Activated CD4-positive, alpha-beta memory T cell treated with anti-CD3 and anti-CD28 coated beads for 36 hours (primary cell): ENCODE measurements around the gene BBS2. TPM values are rescaled to one million over a fixed set of nuclear protein-coding genes. Genes with fewer than 3 reads are reported as not detected.

Experiments used
- CTCF ChIA-PET: fragments of 350-600 bp; sonication (Branson Sonifier 250); formaldehyde crosslinking; loops from one replicate; lab custom pipeline; 2021; ENCODE audit warnings: antibody characterized with exemption, inconsistent platforms; lab: Charles Lee
- POLR2A ChIA-PET: fragments of 350-600 bp; sonication (Branson Sonifier 250); formaldehyde crosslinking; loops from one replicate; lab custom pipeline; 2021; ENCODE audit warnings: antibody characterized with exemption; lab: Charles Lee
- DNase-seq: peaks from one replicate; pipeline ENCODE4 v3.0.0-alpha.2; 2020
- H3K27ac Mint-ChIP-seq: one replicate; pipeline ENCODE4 v1.8.0; 2021; ENCODE audit warnings: mixed read lengths
- H3K27me3 Mint-ChIP-seq: one replicate; pipeline ENCODE4 v1.8.0; 2021; ENCODE audit warnings: mixed read lengths
- H3K36me3 Mint-ChIP-seq: one replicate; pipeline ENCODE4 v1.8.0; 2021; ENCODE audit warnings: mixed read lengths
- H3K4me1 Mint-ChIP-seq: one replicate; pipeline ENCODE4 v1.8.0; 2021; ENCODE audit warnings: low read depth, mixed read lengths
- H3K4me3 Mint-ChIP-seq: one replicate; pipeline ENCODE4 v1.8.0; 2021; ENCODE audit warnings: mild to moderate bottlenecking, mixed read lengths
- H3K9me3 Mint-ChIP-seq: one replicate; pipeline ENCODE4 v1.8.0; 2021; ENCODE audit warnings: mixed read lengths
- intact Hi-C: fragments of 100-400 bp; cut with micrococcal nuclease; formaldehyde crosslinking; loops from one replicate; pipeline ENCODE4 v1.15.1; 2023
- total RNA-seq, 2 experiments: library from RNA; stranded (reverse); gene quantifications; one replicate each; pipeline ENCODE4 v1.2.3, GENCODE V29; 2021

BBS2 gene, protein sequence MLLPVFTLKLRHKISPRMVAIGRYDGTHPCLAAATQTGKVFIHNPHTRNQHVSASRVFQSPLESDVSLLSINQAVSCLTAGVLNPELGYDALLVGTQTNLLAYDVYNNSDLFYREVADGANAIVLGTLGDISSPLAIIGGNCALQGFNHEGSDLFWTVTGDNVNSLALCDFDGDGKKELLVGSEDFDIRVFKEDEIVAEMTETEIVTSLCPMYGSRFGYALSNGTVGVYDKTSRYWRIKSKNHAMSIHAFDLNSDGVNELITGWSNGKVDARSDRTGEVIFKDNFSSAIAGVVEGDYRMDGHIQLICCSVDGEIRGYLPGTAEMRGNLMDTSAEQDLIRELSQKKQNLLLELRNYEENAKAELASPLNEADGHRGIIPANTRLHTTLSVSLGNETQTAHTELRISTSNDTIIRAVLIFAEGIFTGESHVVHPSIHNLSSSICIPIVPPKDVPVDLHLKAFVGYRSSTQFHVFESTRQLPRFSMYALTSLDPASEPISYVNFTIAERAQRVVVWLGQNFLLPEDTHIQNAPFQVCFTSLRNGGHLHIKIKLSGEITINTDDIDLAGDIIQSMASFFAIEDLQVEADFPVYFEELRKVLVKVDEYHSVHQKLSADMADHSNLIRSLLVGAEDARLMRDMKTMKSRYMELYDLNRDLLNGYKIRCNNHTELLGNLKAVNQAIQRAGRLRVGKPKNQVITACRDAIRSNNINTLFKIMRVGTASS
- total RNA-seq = 10 to 100 TPM; 21.5 to 22.6 TPM

DNA sequence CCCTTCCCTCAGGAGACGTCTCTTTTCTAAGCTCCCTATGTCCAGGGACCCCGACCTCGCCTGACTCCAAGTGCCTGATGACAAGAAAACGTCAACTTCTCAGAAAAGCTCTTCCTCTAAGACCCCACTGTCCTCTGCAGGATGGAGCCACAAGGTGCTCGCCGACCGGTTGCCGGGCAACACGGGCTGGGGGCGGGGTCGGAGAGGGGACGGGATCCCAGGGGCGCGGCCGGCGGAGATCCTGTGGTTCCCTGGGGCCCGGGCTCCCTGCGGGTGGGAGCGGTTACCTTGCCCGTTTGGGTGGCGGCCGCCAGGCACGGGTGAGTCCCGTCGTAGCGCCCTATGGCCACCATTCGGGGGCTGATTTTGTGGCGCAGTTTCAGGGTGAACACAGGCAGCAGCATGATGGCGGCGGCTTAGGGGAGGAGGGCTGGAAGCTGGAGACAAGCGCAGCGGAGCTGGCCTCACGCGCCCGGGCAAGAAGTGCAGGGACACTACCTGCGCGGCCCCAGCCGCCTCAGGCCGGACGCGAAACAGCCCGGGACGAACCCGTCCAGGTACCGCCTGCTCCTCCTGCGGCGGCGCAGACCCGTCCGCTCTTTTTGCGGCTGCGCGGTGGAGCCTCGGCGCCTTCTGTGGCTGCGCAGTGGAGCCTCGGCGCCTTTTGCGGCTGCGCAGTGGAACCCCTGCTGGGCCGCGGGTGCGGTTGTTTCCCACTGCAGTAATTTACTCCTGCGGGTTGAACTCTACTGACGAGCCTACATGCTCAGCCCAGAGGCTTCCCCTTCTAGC is at the start of gene BBS2:
BBS2 (minus strand) TSS at position 566 of the 792 bp plus-strand sequence; CDS start at position 404, 162 bp downstream.
- CTCF ChIA-PET = interaction anchor here (0.6 to 1.3 kb wide), 2 partner anchors 70 to 182 kb away, joined by 3 read pairs; no protein-coding TSS in a partner anchor

GRCh38 chr16:56564793-56565477 is 45.1 kb upstream of the BBS2 start, which contains the start of gene MT4:
MT4 (plus strand) TSS chr16:56565073; CDS start chr16:56565129, 56 bp downstream.
- ChIA-PET CTCF (no interaction called here), POLR2A (no interaction called here)
- Mint-ChIP-seq H3K4me3 (no peak within 1 kb of the TSS), H3K27ac (no peak within 1 kb of the TSS), H3K36me3 (no peaks in the 10 kb centered on the region), H3K4me1 (no peaks in the 10 kb centered on the region), H3K27me3 (peaks cover 2% of the 10 kb centered on the region), H3K9me3 (no peaks in the 10 kb centered on the region)
- DNase-seq = no peak
- intact Hi-C loops = no loop called here

More for the DNA sequence above, at the start of gene BBS2:
- Mint-ChIP-seq H3K4me3 (peak within 1 kb of the TSS; percentile 79), H3K36me3 (no peaks in the 10 kb centered on the region), H3K9me3 (no peaks in the 10 kb centered on the region), H3K27ac (peak within 1 kb of the TSS; percentile 80), H3K4me1 (peaks cover 40% of the 10 kb centered on the region), H3K27me3 (no peaks in the 10 kb centered on the region)
- peak; percentile 93 for DNase-seq
- POLR2A ChIA-PET = no interaction called here
- intact Hi-C loops = loop anchor here (10.0 kb wide), 1 partner anchor 325 kb away; the partner anchor contains the start of gene GNAO1

DNA sequence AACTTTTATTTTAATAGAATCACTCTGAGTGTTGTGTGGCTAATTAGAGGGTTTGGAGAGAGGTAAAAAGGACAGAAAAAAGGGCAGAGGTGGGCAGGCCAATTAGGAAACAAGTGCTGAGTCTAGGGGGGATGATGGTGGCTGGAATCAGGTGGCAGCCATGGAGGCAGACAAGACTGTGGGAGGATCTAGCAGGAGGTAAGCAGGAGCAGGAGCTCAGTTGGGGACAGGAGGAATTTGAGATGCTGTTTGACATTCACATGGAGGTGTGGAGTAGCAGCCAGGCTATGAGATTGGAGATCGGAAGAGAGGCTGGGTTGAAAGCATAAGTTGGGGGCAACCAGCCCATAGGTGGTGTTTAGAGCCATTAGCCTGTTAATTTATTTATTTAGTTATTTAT is 41.3 kb upstream of the BBS2 start:
- H3K4me3 Mint-ChIP-seq = no peak overlapping the region
- no peaks in the 10 kb centered on the region for H3K9me3 Mint-ChIP-seq
- intact Hi-C loops = no loop called here
- H3K27ac Mint-ChIP-seq = no peak overlapping the region
- DNase-seq = no peak
- ChIA-PET CTCF (interaction anchor here (2.6 kb wide), 1 partner anchor 15 kb away, joined by 10 read pairs; no protein-coding TSS in a partner anchor), POLR2A (no interaction called here)
- no peaks in the 10 kb centered on the region for H3K36me3 Mint-ChIP-seq
- peaks cover 2% of the 10 kb centered on the region for H3K27me3 Mint-ChIP-seq
- no peaks in the 10 kb centered on the region for H3K4me1 Mint-ChIP-seq

GRCh38 chr16:56560447-56560846 is 40.6 kb upstream of the BBS2 start:
- no peaks in the 10 kb centered on the region for H3K36me3 Mint-ChIP-seq
- peaks cover 2% of the 10 kb centered on the region for H3K27me3 Mint-ChIP-seq
- intact Hi-C loops = no loop called here
- no peak overlapping the region for H3K4me3 Mint-ChIP-seq
- no peak overlapping the region for H3K27ac Mint-ChIP-seq
- no peak for DNase-seq
- no peaks in the 10 kb centered on the region for H3K9me3 Mint-ChIP-seq
- no peaks in the 10 kb centered on the region for H3K4me1 Mint-ChIP-seq
- POLR2A ChIA-PET = no interaction called here
- CTCF ChIA-PET = interaction anchor here (2.6 kb wide), 1 partner anchor 16 kb away, joined by 10 read pairs; no protein-coding TSS in a partner anchor

DNA sequence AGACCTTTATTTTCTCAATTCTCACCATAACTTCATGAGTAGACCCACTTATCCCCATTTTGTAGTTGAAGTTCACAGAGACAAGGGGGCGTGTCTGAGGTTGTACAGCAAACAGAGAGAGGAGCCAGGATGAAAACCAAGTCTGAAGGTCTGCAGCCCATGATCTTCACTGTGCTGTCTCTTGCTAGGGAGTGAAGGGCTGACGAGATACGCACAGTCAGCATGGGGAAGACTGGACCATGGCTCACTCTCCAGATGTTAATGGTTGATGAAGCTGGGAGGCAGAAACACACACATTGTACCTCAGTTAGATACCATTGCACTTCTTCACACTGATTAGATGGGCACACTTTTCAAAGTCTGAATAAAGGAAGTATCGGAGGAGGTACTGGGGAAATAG is 39.3 kb upstream of the BBS2 start:
- no peak for DNase-seq
- Mint-ChIP-seq H3K27ac (no peak overlapping the region), H3K36me3 (no peaks in the 10 kb centered on the region), H3K4me3 (no peak overlapping the region), H3K27me3 (peaks cover 3% of the 10 kb centered on the region), H3K9me3 (no peaks in the 10 kb centered on the region), H3K4me1 (no peaks in the 10 kb centered on the region)
- intact Hi-C loops = loop anchor here (2.0 kb wide), 1 partner anchor 20 kb away; no protein-coding TSS in a partner anchor
- ChIA-PET CTCF (no interaction called here), POLR2A (no interaction called here)

DNA sequence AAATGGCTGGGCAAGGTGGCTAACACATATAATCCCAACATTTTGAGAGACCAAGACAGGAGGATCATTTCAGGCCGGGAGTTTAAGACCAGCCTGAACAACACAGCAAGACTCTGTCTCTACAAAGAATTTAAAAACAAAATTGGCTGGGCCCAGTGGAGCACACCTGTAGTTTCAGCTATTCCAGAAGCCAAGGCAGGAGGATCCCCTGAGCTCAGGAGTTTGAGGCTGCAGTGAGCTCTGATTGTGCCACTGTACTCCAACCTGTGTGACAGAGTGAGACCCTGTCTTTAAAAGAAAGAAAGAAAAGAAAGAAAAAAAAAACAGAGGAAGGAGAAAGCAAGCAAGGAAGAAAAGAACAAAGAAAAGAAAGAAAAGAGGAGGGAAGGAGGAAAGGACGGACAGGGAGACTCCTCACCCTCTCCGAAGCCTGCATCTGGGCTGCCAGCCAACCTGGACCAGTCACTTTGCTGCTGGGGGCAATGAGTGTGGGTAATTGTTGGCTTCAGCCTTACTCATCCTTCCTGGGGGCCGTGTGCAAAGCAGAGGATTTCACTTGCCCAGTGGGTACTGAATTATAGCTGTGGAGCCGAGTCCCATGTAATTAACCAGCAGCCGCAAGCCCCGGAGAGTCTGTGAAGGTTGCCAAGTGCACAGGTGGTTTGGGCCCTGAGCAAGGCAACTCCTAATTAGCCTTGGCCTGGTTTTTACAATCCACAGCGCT is 38.4 kb upstream of the BBS2 start:
- Mint-ChIP-seq H3K27me3 (peaks cover 9% of the 10 kb centered on the region), H3K9me3 (no peaks in the 10 kb centered on the region), H3K36me3 (no peaks in the 10 kb centered on the region), H3K27ac (no peak overlapping the region), H3K4me1 (no peaks in the 10 kb centered on the region), H3K4me3 (no peak overlapping the region)
- ChIA-PET POLR2A (no interaction called here), CTCF (no interaction called here)
- DNase-seq = no peak
- intact Hi-C loops = loop anchor here (2.0 kb wide), 1 partner anchor 19 kb away; no protein-coding TSS in a partner anchor

DNA sequence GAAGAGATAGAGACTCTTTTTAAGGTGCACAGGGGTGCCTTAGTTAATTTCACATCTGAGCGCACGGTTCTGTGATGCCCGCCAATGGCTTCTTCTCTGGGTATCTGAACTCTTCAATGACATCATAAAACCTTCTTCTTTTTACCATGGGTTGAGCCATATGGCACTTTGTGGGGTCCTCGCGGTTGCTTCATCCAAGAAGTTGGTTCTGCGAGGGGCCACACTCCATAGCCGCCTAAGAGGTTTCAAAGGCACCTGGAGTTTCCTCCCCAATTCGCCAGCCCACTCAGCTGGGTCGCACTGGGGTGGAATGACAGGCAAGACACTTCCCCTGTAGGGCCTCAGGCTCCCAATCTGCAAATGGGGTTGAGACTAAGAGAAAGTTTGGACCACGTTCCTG is 34.6 kb upstream of the BBS2 start:
- intact Hi-C loops = no loop called here
- POLR2A ChIA-PET = no interaction called here
- H3K4me1 Mint-ChIP-seq = peaks cover 3% of the 10 kb centered on the region
- H3K27me3 Mint-ChIP-seq = peaks cover 8% of the 10 kb centered on the region
- no peaks in the 10 kb centered on the region for H3K9me3 Mint-ChIP-seq
- CTCF ChIA-PET = no interaction called here
- H3K36me3 Mint-ChIP-seq = no peaks in the 10 kb centered on the region
- no peak overlapping the region for H3K4me3 Mint-ChIP-seq
- H3K27ac Mint-ChIP-seq = no peak overlapping the region
- no peak for DNase-seq

DNA sequence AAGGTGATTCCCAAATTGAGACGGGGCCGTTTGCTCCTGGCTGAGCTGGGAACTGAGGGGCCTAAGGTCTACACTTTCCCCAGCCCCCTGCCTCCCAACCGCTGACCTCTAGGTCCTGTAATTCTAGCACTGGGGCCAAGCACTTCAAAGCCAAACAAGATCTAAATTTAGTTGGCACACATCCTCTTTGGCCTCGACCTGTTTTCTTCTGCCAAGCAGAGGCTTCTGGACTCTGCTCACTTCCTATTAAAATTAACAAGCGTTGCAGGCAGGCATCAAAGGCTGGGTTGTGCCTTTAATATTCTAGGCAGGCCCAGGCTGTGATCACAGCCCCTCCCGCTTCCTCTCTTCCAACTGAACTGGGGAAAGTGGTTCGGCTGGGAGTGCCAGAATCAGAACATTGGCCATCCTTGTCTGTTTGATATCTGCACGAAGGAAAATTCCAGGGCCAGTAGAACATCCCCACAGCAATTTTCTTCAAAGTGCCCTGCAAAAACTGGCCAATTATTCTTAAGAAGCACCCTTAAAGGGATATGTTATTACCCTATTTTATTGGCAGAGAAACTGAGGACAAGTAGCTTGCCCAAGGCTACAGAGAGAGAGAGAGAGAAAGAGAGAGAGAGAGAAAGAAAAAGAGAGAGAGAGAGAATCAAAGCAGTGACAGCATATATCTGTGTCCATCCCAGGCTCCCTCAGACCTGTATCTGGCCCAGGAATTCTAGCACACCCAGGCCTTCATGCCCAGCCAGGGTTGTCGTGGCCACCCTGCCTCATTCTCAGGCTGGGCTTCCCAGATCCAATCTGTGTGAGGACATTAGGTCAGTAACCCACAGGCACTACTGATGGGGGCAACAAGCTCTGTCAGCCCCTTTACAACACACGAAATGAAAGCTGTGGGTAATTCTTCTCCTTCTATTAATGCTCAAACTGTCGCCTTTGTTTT is 32.2 kb upstream of the BBS2 start:
- H3K9me3 Mint-ChIP-seq = no peaks in the 10 kb centered on the region
- CTCF ChIA-PET = interaction anchor here (0.9 kb wide), 1 partner anchor 24 kb away, joined by 5 read pairs; no protein-coding TSS in a partner anchor
- POLR2A ChIA-PET = no interaction called here
- peaks cover 16% of the 10 kb centered on the region for H3K4me1 Mint-ChIP-seq
- H3K4me3 Mint-ChIP-seq = no peak overlapping the region
- intact Hi-C loops = no loop called here
- no peaks in the 10 kb centered on the region for H3K36me3 Mint-ChIP-seq
- peaks cover 8% of the 10 kb centered on the region for H3K27me3 Mint-ChIP-seq
- H3K27ac Mint-ChIP-seq = no peak overlapping the region
- DNase-seq = no peak

GRCh38 chr16:56549744-56550385 is 30.0 kb upstream of the BBS2 start:
- POLR2A ChIA-PET = interaction anchor here (0.6 kb wide), 1 partner anchor 20 kb away, joined by 4 read pairs; no protein-coding TSS in a partner anchor
- Mint-ChIP-seq H3K27ac (no peak overlapping the region), H3K27me3 (peaks cover 8% of the 10 kb centered on the region), H3K4me1 (peaks cover 18% of the 10 kb centered on the region), H3K36me3 (no peaks in the 10 kb centered on the region), H3K9me3 (no peaks in the 10 kb centered on the region), H3K4me3 (no peak overlapping the region)
- CTCF ChIA-PET = no interaction called here
- peak; percentile 31 for DNase-seq
- intact Hi-C loops = no loop called here

GRCh38 chr16:56549161-56549560 is 29.3 kb upstream of the BBS2 start:
- Mint-ChIP-seq H3K9me3 (no peaks in the 10 kb centered on the region), H3K27me3 (peaks cover 7% of the 10 kb centered on the region), H3K4me3 (no peak overlapping the region), H3K36me3 (no peaks in the 10 kb centered on the region), H3K27ac (no peak overlapping the region), H3K4me1 (peaks cover 18% of the 10 kb centered on the region)
- CTCF ChIA-PET = no interaction called here
- POLR2A ChIA-PET = interaction anchor here (0.6 kb wide), 1 partner anchor 20 kb away, joined by 4 read pairs; no protein-coding TSS in a partner anchor
- intact Hi-C loops = no loop called here
- no peak for DNase-seq
